Activated CD4-positive, alpha-beta T cell treated with anti-CD3 and anti-CD28 coated beads, Interleukin-2, Interleukin-4, amounts not matched to agents 100 ng/mL and 50 ng/mL, durations not matched to agents 16 hours and 8 hours (primary cell): ENCODE results near the gene SIRT7.

Experiments used
- DNase-seq: peaks from one replicate; pipeline ENCODE4 v3.0.0-alpha.2; 2020; ENCODE audit warnings: low spot score

The SIRT7 gene

DNA sequence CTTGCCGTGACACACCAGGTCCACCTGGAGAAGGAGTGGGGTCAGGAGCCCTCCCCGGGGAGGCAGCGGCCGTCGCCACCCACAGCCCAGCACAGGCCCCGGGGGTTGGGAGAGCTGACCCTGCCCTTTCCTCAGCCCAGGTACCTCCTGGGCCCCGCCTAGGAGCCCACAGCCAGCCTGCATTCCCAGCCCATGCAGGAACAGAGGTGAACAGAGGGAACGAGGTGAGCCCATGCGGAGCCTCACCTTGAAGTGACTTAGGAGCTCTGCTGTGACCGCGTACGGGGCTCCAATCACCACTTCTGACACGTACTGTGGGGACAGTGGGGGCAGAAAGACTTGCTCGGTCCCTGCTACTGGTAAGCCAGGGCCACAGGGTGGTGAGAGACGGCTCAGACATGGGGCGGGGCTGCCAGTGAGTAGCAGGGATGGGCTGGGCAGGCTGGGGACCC lies 12.5 kb downstream of the SIRT7 start:
- no peak for DNase-seq

- DNase-seq, result no peak
Measured at GRCh38 chr17:81904600-81905423, 13.2 kb downstream of the SIRT7 start.

DNA sequence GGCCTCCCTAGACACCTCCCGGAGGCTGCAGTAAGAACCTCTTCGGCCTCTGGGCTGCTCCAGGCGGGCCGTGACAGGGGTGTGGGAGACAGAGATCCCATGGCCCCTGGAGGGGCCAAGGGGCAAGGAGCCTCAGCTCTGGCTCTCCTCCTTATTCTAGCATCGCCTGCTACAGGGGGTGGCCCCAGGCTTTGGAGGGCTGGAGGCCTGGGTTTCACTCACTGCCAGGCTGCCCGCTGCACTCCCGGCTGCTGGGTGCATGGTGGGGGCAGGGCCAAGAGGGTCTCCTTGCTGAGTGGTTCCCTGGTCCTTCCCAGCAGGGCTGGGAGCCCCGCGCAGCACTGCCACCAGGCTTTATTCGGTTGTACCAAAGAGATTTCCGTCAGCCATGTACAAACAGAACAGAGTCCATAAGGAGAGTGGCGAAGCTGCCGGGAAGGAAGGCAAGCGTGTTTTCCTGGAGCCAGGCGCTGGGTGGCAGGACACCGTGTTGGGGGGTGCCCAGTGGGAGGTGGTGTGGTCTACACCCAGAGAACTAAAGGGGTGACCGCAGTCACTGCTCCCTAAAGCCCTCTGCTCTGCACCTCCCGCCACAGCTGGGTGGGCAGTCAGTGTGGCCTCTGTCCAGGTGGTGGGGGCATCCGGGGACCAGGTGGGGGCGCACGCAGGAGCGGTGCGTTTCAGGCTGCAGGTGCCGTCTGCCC lies 13.9 kb downstream of the SIRT7 start:
- no peak for DNase-seq

DNA sequence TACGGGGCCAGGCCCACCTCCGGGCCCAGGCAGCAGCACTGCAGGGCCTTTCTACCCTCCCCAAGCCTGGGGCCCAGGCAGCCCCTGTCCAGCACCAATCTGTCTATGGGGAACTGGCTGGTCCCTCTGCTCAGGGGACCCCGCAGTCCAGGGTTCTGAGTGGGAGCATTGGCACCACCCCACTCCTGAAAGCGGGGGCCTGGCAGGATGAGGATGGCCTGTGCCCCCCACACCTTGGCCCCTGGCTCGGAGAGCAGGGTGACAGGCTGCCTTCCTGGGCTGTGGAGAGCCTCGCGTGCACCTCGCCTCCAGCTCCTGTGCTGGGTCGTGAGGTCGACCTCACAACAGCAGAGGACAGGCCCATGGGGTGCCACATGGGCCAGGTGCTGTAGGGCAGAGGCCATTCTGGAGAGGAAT lies 14.6 kb downstream of the SIRT7 start:
- DNase-seq, result no peak

GRCh38 chr17:81902653-81903414 lies 15.1 kb downstream of the SIRT7 start:
- DNase-seq, result no peak

- no peak for DNase-seq
Measured at GRCh38 chr17:81902023-81902652, 15.8 kb downstream of the SIRT7 start, which contains the start of gene NPB. Gene NPB, plus strand, starts transcription at chr17:81902238. Its CDS starts 40 bp downstream, at chr17:81902278.

DNA sequence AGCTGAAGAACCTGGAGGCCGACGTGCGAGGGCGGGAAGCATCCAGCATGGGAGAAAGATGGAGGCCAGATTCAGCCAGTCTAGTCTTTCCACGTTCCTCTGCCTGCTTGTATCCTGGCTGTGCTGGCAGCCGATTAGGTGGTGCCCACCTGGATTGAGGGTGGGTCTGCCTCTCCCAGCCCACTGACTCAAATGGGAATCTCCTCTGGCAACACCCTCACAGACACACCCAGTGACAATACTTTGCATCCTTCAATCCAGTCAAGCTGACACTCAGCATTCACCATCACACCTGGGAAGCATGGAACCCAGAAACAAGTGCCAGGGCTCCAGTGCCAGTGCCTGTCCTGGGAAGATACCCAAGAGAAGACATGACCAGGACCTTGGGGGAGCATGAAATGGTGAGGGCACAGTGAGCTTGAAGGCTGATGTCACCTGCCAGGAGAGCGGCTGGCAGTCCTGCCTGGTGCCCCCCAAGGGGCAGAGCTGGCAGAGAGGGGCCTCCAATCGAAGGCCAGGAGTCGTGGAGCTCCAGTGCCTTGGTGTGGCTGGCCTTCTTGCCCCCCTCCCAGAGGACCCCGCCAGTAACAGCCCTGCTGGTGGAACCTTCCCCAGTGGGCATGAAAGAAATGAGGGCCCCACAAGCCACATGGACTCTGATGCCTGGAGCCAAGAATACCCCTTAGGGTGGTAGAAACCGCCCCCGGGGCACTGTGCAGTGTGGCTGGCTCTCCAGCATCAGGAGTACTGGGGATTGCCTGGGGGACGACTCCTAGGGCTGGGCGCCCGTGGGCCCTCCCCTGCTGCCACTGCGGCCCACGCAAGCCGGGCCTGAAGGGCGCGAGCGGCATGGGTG lies 16.6 kb downstream of the SIRT7 start:
- no peak for DNase-seq

- no peak for DNase-seq
Measured at GRCh38 chr17:81900181-81900820, 17.7 kb downstream of the SIRT7 start.

DNA sequence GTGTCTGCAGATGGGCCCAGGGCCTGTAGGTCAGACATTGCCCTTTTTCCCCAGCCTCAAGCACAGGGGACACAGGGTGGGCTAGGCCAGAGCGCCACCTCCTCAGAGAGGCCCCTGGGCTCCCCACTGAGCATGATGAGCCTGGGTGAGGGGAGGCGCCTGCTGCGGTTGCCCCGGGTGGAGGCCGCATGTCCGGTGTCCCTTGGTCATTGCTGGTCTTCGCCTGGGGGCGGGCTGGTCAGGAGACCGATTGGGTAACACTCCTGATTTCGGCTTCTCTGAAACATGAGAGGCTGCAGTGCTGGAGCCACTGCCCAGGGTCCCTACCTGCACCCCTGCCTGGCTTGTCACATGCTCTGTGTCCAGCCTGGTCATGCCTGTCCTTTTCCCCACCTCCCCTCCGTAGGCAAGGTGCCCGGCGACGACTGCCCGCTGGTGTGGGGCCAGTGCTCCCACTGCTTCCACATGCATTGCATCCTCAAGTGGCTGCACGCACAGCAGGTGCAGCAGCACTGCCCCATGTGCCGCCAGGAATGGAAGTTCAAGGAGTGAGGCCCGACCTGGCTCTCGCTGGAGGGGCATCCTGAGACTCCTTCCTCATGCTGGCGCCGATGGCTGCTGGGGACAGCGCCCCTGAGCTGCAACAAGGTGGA lies 18.3 kb downstream of the SIRT7 start:
- DNase-seq, result no peak

- no peak for DNase-seq
Measured at GRCh38 chr17:81898885-81899284, 19.1 kb downstream of the SIRT7 start.

GRCh38 chr17:81898029-81898866 lies 19.7 kb downstream of the SIRT7 start:
- no peak for DNase-seq

DNA sequence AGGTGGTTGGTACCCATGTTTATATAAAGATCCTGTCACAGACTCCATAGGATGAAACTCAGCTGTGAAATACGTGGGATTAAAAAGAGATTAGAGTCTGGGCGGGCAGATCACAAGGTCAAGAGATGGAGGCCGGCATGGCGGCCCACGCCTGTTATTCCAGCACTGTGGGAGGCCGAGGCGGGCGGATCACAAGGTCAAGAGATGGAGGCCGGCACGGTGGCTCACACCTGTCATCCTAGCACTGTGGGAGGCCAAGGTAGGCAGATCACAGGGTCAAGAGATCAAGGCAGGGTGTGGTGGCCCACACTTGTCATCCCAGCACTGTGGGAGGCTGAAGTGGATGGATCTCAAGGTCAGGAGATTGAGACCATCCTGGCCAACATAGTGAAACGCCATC lies 22.6 kb downstream of the SIRT7 start:
- no peak for DNase-seq

- no peak for DNase-seq
Measured at GRCh38 chr17:81891303-81891552, 26.7 kb downstream of the SIRT7 start.

DNA sequence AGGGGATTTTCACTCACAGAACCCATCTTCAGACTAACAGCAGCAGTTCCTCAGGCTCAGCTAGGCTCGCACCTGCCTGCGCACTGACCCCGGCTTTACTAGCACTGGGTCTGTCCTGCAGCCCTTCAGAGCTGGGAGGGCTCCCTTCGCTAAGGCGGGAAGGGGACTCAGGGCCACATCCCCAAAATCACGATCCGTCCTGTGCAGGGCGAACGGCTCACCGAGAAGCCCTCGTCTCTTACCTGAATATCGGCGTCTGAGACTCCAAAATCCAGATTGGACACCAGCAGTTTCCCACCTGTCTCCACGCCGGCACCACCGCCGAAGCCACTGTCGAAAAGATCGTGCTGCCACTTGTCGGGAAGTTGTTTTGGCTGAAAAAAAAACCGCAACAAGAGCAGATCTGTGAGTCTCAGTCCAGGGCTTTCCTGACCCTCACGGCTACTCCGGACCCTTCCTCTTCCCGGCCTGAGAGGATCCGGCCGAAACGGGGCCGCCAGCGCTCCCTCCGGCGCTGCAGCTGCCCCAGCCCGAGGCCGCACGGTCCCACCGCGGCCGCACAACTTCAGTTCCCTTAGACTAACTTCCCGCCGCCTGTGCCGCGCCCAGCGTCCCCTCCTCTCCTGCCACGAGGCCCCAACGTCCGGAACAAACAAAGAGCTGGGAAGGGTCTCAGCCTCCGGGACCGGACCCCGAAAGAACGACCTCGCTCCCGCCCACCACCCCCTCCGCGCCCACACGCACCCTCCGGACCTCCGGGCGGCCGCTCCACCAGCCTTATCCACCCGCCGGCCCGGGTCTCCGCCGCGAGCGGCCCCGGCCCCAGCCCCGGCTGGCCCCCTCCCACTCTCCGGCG lies 27.3 kb downstream of the SIRT7 start:
- DNase-seq, result no peak

DNA sequence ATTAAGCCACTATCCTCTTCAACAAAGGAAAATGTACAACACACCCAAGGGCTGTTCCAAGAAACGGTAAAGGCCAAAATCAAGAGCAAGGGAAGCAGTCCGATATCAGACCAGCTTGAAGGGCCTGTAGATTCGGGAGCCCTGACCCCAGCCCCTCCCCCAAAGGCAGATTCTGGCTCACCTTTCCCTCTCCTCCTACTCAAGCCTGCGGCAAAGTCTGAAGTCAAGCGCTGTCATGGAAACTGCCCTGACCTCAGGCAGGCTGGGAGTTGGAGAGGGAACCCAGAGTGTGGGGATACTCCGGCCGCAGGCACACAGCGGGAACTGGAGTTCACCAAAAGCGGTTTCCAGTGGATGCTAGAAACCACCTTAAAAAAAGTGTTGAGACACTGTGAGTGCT lies 28.4 kb downstream of the SIRT7 start:
- no peak for DNase-seq

DNA sequence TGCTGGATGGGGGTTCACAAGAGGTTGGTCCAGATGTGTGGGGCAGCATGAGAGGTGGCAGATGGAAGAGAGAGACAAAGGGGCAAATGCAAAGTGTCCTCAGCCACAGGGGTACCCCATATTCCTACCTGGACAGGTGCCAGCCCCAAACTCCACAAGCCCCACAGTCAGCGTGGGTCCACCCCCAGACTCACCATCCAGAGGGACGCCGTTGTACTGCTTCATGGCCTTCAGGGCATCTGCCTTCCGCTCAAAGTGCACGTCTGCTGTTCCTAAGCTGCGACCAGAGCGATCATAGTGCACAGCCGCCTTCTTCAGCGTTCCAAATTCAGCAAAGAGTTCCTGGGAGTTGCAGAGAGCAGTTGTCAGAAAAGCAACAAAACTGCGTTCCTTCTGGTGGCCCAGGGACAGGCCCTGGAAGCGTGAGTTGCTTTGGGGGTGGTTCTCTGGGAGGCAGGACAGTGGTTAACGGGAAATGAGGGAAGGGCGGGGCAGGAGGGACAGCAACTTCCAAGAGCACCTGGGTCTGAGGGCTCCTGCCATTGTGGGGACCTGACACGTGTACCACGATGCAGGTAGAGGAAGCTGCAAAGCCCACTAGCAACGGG lies 28.9 kb downstream of the SIRT7 start:
- DNase-seq, result no peak

GRCh38 chr17:81888105-81888987 lies 29.6 kb downstream of the SIRT7 start:
- DNase-seq, result no peak
